Upper lobe of left lung (tissue), 4 donors: ENCODE data around the gene NOS1.

Experiments used
- CTCF ChIP-seq, 6 experiments: fragments of 450-650 bp in 4 of 6; fragments of 200-600 bp in 2 of 6; sonication (generic) in 2 of 6; IDR thresholded peaks; one replicate each; pipeline ENCODE4 v1.5.1; 2016 to 2019; ENCODE audit warnings: antibody characterized with exemption in 6 of 6
- EP300 ChIP-seq, 4 donors: sonication (generic); formaldehyde crosslinking; IDR thresholded peaks; one replicate each; pipeline ENCODE4 v1.5.1; 2017; ENCODE audit warnings: antibody characterized with exemption in 4 of 4, control low read depth in 2 of 4
- POLR2A ChIP-seq, 4 donors: fragments of 450-650 bp; IDR thresholded peaks; one replicate each; pipeline ENCODE4 v1.5.1; 2016 to 2017; ENCODE audit warnings: antibody characterized with exemption in 4 of 4, mild to moderate bottlenecking in 2 of 4

DNA sequence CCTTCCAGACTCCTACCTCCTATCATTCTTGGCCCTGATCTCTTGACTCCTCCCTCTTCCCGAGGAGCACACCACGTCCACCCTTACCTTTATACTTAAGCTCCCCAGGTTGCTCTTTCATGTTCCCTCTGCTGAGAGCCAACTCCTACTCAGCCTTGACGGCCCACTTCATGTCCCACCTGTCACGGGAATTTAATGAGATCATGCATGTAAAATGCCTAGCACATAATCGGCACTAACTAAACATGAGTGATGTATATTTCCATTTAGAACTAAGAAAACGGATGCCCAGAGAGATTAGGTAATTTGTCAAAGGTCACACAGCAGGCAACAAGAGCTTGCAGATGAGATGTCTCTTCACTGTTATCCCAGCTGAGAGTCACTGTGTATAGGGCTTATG is 45.1 kb downstream of the NOS1 start:
- TF ChIP-seq CTCF (IDR thresholded peaks at IDR 0.05): no peak
- TF ChIP-seq POLR2A (IDR thresholded peaks at IDR 0.05): no peak
- no peak for TF ChIP-seq EP300 (IDR thresholded peaks at IDR 0.05)
